Liver (tissue), 9 donors: ENCODE measurements around the gene LTO1. TPM values are rescaled to one million over a fixed set of nuclear protein-coding genes. Genes with fewer than 3 reads are reported as not detected.
A peak's percentile ranks its signal among the peaks of the same experiment; 100 is the strongest.

ENCODE experiments used
- DNase-seq: peaks from one replicate; pipeline ENCODE4 v3.0.0-alpha.2; 2017; ENCODE audit warnings: low spot score
- H3K27ac ChIP-seq, 2 donors: one replicate each; pipeline ENCODE4 v1.7.0; 2013; ENCODE audit warnings: inconsistent platforms in 2 of 2, low read length in 2 of 2, control low read depth in 1 of 2, low read depth in 1 of 2, mild to moderate bottlenecking in 1 of 2
- H3K27me3 ChIP-seq, 4 donors: one replicate each; pipeline versions ENCODE4 v1.6.1 to v1.7.0; 2013; ENCODE audit warnings: low read length in 3 of 4, inconsistent platforms in 1 of 4, mild to moderate bottlenecking in 1 of 4, moderate library complexity in 1 of 4; ENCODE audit not compliant: control insufficient read depth in 4 of 4, insufficient read depth in 4 of 4
- H3K36me3 ChIP-seq, 4 donors: one replicate each; pipeline versions ENCODE4 v1.6.1 to v1.7.0; 2013; ENCODE audit warnings: low read length in 3 of 4, mild to moderate bottlenecking in 3 of 4, low read depth in 1 of 4, moderate library complexity in 1 of 4; ENCODE audit not compliant: control insufficient read depth in 4 of 4, insufficient read depth in 3 of 4
- H3K4me1 ChIP-seq, 4 donors: one replicate each; pipeline versions ENCODE4 v1.6.1 to v1.7.0; 2013; ENCODE audit warnings: low read length in 3 of 4, mild to moderate bottlenecking in 3 of 4, moderate library complexity in 1 of 4; ENCODE audit not compliant: control insufficient read depth in 4 of 4, insufficient read depth in 4 of 4
- H3K4me3 ChIP-seq, 3 donors: one replicate each; pipeline versions ENCODE4 v1.6.1 to v1.7.0; 2013; ENCODE audit warnings: low read length in 3 of 3, control low read depth in 1 of 3, low read depth in 1 of 3, mild to moderate bottlenecking in 1 of 3
- H3K9ac ChIP-seq, 2 donors: one replicate each; pipeline ENCODE4 v1.7.0; 2013; ENCODE audit warnings: low read length in 2 of 2, mild to moderate bottlenecking in 2 of 2, moderate library complexity in 2 of 2, control low read depth in 1 of 2, low read depth in 1 of 2
- H3K9me3 ChIP-seq, 4 donors: one replicate each; pipeline versions ENCODE4 v1.6.1 to v1.7.0; 2013; ENCODE audit warnings: low read length in 3 of 4; ENCODE audit not compliant: control insufficient read depth in 4 of 4
- EGR1 ChIP-seq, 2 donors: IDR thresholded peaks; 2 replicates each; pipeline ENCODE4 v1.6.1; 2016 to 2018; ENCODE audit warnings: antibody characterized with exemption in 2 of 2, low read depth in 2 of 2
- FOXA1 ChIP-seq: IDR thresholded peaks from 2 replicates; pipeline ENCODE4 v1.6.1; 2016; ENCODE audit warnings: antibody characterized with exemption
- FOXA2 ChIP-seq: IDR thresholded peaks from 2 replicates; pipeline ENCODE4 v1.6.1; 2016; ENCODE audit warnings: antibody characterized with exemption
- GABPA ChIP-seq, 2 donors: IDR thresholded peaks in 1 of 2; conservative IDR thresholded peaks in 1 of 2; 2 replicates each; pipeline ENCODE4 v1.6.1; 2016; ENCODE audit warnings: antibody characterized with exemption in 2 of 2, mild to moderate bottlenecking in 1 of 2, moderate library complexity in 1 of 2
- HNF4A ChIP-seq, 2 donors: conservative IDR thresholded peaks; 2 replicates each; pipeline ENCODE4 v1.6.1; 2016; ENCODE audit warnings: antibody characterized with exemption in 2 of 2, mild to moderate bottlenecking in 2 of 2
- HNF4G ChIP-seq: IDR thresholded peaks from 2 replicates; pipeline ENCODE4 v1.6.1; 2016; ENCODE audit warnings: antibody characterized with exemption
- JUND ChIP-seq, 2 donors: IDR thresholded peaks; 2 replicates each; pipeline ENCODE4 v1.6.1; 2016; ENCODE audit warnings: antibody characterized with exemption in 2 of 2
- MAX ChIP-seq: IDR thresholded peaks from 2 replicates; pipeline ENCODE4 v1.6.1; 2016; ENCODE audit warnings: antibody characterized with exemption
- NR2F2 ChIP-seq: IDR thresholded peaks from 2 replicates; pipeline ENCODE4 v1.6.1; 2016; ENCODE audit warnings: antibody characterized with exemption
- RAD21 ChIP-seq, 2 donors: IDR thresholded peaks; 2 replicates each; pipeline ENCODE4 v1.6.1; 2016; ENCODE audit warnings: antibody characterized with exemption in 2 of 2, mild to moderate bottlenecking in 2 of 2
- RXRA ChIP-seq, 2 donors: IDR thresholded peaks; 2 replicates each; pipeline ENCODE4 v1.6.1; 2017 to 2018; ENCODE audit warnings: antibody characterized with exemption in 2 of 2, mild to moderate bottlenecking in 1 of 2
- SP1 ChIP-seq: IDR thresholded peaks from 2 replicates; pipeline ENCODE4 v1.6.1; 2018; ENCODE audit warnings: antibody characterized with exemption, mild to moderate bottlenecking
- TAF1 ChIP-seq: conservative IDR thresholded peaks from 2 replicates; pipeline ENCODE4 v1.6.1; 2016; ENCODE audit warnings: antibody characterized with exemption, mild to moderate bottlenecking
- YY1 ChIP-seq: IDR thresholded peaks from 2 replicates; pipeline ENCODE4 v1.6.1; 2016; ENCODE audit warnings: antibody characterized with exemption, mild to moderate bottlenecking
- ZBTB33 ChIP-seq: IDR thresholded peaks from 2 replicates; pipeline ENCODE4 v1.6.1; 2016; ENCODE audit warnings: antibody characterized with exemption
- WGBS: extraction: QIAGEN DNeasy Blood & Tissue Kit; methylation state at CpG from one replicate; pipeline ENCODE4 v1.1.7; 2013; 5-methylcytosine and 5-hydroxymethylcytosine counted together
- polyA plus RNA-seq, 2 donors: library from polyadenylated mRNA; stranded (reverse) in 1 of 2; unstranded in 1 of 2; fragments of 200-250 nt in 1 of 2; fragments of >200 nt in 1 of 2; fragmentation: Nextera tagmentation in 1 of 2; extraction: Ambion mirVana in 1 of 2; gene quantifications; one replicate each; pipeline versions ENCODE4 v1.2.1 to v1.2.3, GENCODE V29; 2013 to 2015
- total RNA-seq, 2 donors: library from RNA; depleted of rRNA; stranded (reverse); fragments of >200 nt; gene quantifications; one replicate each; pipeline ENCODE4 v1.2.3, GENCODE V29; 2014
- TF ChIP-seq, protein P1 (sequence below): fragments of 150-350 bp; IDR thresholded peaks from 2 replicates; pipeline ENCODE4 v1.5.1; 2017; ENCODE audit warnings: improper control_type of control experiment, low read depth, low read length; ENCODE audit not compliant: missing input control
- TF ChIP-seq, protein P2 (sequence below): IDR thresholded peaks from 2 replicates; pipeline ENCODE4 v1.6.1; 2016; ENCODE audit warnings: antibody characterized with exemption
- donor health status: healthy.
- donor health status: healthy.
- donor health status: healthy.
- donor health status: healthy.
- donor health status: healthy.

The LTO1 gene
- total and polyA plus RNA-seq, 4 donors = 4.9 to 12.3 (median 7.3) TPM

DNA sequence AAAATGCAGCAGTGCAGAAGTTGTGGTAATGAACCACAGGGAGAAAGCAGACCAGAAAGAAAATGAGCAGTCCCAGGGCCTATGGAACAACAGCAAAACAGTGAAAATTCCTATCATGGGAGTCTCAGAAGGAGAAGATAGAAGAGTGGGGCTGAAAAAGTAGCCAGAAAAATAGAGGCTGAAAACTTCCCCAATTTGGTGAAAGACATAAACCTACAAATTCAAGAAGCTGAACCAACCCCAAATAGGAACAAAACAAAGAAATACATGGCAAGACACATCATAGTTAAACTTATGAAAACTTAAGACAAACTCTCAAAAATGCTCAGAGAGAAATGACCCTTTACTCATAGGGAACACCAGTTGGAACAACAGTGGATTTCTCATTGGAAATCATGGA lies 17.3 kb upstream of the LTO1 start:
- Histone ChIP-seq H3K27me3 (no peaks in the 10 kb centered on the region), H3K36me3 (no peaks in the 10 kb centered on the region), H3K9ac (no peak overlapping the region), H3K27ac (no peak overlapping the region), H3K4me3 (no peak overlapping the region), H3K9me3 (no peaks in the 10 kb centered on the region), H3K4me1 (no peaks in the 10 kb centered on the region)
- DNase-seq = no peak
- no peak for TF ChIP-seq ZBTB33
- no peak for TF ChIP-seq TAF1

DNA sequence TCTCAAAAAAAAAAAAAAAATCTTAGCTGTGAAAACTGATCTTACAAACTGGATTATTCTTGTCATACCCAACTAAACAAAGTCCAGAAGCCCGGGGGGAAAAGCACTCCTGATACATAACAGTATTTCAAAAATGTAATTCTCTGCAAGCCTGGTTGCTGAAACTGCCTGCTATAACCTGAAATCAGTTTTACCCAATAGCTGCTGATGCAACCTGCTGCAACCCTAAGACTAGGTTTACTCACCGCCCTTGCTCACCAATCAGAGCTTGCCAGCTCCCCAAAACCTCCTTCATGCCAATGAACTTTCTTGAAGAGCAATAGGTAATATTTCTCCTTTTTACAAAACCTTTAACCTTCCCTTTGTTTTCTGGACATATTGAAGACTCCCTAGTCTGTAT lies 16.3 kb upstream of the LTO1 start:
- DNase-seq = no peak

GRCh38 chr11:69689484-69690319 lies 14.5 kb upstream of the LTO1 start:
- no peak for TF ChIP-seq GABPA (IDR thresholded peaks at IDR 0.05 in 1 of 2, conservative IDR thresholded peaks at IDR 0.05 in 1 of 2)
- TF ChIP-seq EGR1 (IDR thresholded peaks at IDR 0.05; ENCODE audit: low read depth in 2 of 2) = no peak
- no peak for TF ChIP-seq TAF1
- no peak for TF ChIP-seq YY1
- TF ChIP-seq FOXA1 = no peak
- peak in 1 of 2 donors; percentile 22 for TF ChIP-seq RXRA (IDR thresholded peaks at IDR 0.05)
- no peak for TF ChIP-seq FOXA2
- no peak for TF ChIP-seq HNF4G
- TF ChIP-seq MAX = no peak
- TF ChIP-seq HNF4A (conservative IDR thresholded peaks at IDR 0.05) = no peak
- TF ChIP-seq, protein P1, sequence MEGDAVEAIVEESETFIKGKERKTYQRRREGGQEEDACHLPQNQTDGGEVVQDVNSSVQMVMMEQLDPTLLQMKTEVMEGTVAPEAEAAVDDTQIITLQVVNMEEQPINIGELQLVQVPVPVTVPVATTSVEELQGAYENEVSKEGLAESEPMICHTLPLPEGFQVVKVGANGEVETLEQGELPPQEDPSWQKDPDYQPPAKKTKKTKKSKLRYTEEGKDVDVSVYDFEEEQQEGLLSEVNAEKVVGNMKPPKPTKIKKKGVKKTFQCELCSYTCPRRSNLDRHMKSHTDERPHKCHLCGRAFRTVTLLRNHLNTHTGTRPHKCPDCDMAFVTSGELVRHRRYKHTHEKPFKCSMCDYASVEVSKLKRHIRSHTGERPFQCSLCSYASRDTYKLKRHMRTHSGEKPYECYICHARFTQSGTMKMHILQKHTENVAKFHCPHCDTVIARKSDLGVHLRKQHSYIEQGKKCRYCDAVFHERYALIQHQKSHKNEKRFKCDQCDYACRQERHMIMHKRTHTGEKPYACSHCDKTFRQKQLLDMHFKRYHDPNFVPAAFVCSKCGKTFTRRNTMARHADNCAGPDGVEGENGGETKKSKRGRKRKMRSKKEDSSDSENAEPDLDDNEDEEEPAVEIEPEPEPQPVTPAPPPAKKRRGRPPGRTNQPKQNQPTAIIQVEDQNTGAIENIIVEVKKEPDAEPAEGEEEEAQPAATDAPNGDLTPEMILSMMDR = no peak
- no peak for TF ChIP-seq RAD21 (IDR thresholded peaks at IDR 0.05)
- TF ChIP-seq SP1 = no peak
- peak; percentile 14 to 22 for TF ChIP-seq JUND (IDR thresholded peaks at IDR 0.05)
- H3K9me3 ChIP-seq = no peaks in the 10 kb centered on the region
- no peak overlapping the region for H3K4me3 ChIP-seq
- no peaks in the 10 kb centered on the region for H3K27me3 ChIP-seq
- DNase-seq = no peak
- WGBS = 90% methylated on average over 5 of the region's 5 CpGs
- no peak overlapping the region for H3K9ac ChIP-seq
- H3K4me1 ChIP-seq = peaks cover 0 to 4% (median 0%) of the 10 kb centered on the region in 4 donors
- H3K27ac ChIP-seq = no peak overlapping the region
- H3K36me3 ChIP-seq = no peaks in the 10 kb centered on the region

More for the DNA sequence above, 16.3 kb upstream of the LTO1 start:
- Histone ChIP-seq H3K9ac (no peak overlapping the region), H3K9me3 (no peaks in the 10 kb centered on the region), H3K27ac (no peak overlapping the region), H3K4me3 (no peak overlapping the region), H3K27me3 (no peaks in the 10 kb centered on the region), H3K36me3 (no peaks in the 10 kb centered on the region), H3K4me1 (no peaks in the 10 kb centered on the region)
- TF ChIP-seq RAD21 (IDR thresholded peaks at IDR 0.05) = no peak
- TF ChIP-seq FOXA1 = no peak
- TF ChIP-seq, protein P2, sequence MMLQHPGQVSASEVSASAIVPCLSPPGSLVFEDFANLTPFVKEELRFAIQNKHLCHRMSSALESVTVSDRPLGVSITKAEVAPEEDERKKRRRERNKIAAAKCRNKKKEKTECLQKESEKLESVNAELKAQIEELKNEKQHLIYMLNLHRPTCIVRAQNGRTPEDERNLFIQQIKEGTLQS = no peak
- TF ChIP-seq TAF1 = no peak
- TF ChIP-seq ZBTB33 = no peak
- TF ChIP-seq HNF4A (conservative IDR thresholded peaks at IDR 0.05) = no peak
- no peak for TF ChIP-seq NR2F2
- WGBS = 87% methylated on average over 2 of the region's 2 CpGs
